ENCODE results near the gene STAG2. TPM values are rescaled to one million over a fixed set of nuclear protein-coding genes. Genes with fewer than 3 reads are reported as not detected.
"Not testable (repeated sequence)": the region's sequence is repeated elsewhere in the genome, so short reads cannot be mapped to it uniquely, and the experiment has no call there.

Gene STAG2
- total RNA-seq, 1 donor from 2014 or later: 70.7 TPM

DNA sequence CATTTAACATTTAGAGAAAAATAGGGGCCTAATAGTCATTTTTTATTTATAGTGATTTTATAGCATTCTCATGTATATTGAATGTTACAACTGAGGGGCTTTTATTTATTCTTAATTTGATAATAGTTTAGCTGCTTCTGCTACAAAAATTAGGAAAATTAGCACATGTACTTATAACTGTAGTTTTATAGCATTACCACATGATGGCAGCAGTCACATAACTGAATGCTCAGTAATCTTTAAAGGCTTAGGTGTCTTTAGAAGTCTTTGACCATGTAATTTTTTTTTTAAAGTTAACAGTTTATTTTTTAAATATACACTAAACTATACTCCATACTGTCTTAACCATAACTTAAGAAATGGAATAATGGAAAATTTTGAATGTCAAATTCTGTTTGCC lies 136.6 kb downstream of the STAG2 start:
- Mint-ChIP-seq H3K36me3 (ENCODE audit: low read depth) (peaks cover 8% of the 10 kb centered on the region), H3K27me3 (ENCODE audit: low read depth) (no peaks in the 10 kb centered on the region), H3K4me1 (no peaks in the 10 kb centered on the region), H3K4me3 (no peak overlapping the region), H3K27ac (ENCODE audit: unreplicated experiment) (no peak overlapping the region), H3K9me3 (no peaks in the 10 kb centered on the region)
- peak; percentile 82 for TF ChIP-seq CTCF (conservative IDR thresholded peaks at IDR 0.05)
- DNase-seq (ENCODE audit: low read depth, low spot score): peak; percentile 9

GRCh38 chrX:124103966-124104365 lies 142.5 kb downstream of the STAG2 start:
- no peak for TF ChIP-seq CTCF (conservative IDR thresholded peaks at IDR 0.05)
- H3K27ac Mint-ChIP-seq (ENCODE audit: unreplicated experiment): no peak overlapping the region
- no peak for DNase-seq (ENCODE audit: low read depth, low spot score)
- peaks cover 18% of the 10 kb centered on the region for H3K36me3 Mint-ChIP-seq (ENCODE audit: low read depth)
- H3K9me3 Mint-ChIP-seq: peaks cover 6% of the 10 kb centered on the region
- no peaks in the 10 kb centered on the region for H3K4me1 Mint-ChIP-seq
- no peaks in the 10 kb centered on the region for H3K27me3 Mint-ChIP-seq (ENCODE audit: low read depth)
- H3K4me3 Mint-ChIP-seq: no peak overlapping the region

- not testable (repeated sequence) for H3K4me1 Mint-ChIP-seq; H3K27ac Mint-ChIP-seq (ENCODE audit: unreplicated experiment); H3K27me3 Mint-ChIP-seq (ENCODE audit: low read depth); DNase-seq (ENCODE audit: low read depth, low spot score); H3K9me3 Mint-ChIP-seq; H3K4me3 Mint-ChIP-seq
- H3K36me3 Mint-ChIP-seq (ENCODE audit: low read depth): peaks cover 20% of the 10 kb centered on the region
Measured at GRCh38 chrX:124104512-124104911, 143.0 kb downstream of the STAG2 start.

GRCh38 chrX:124113621-124114600 lies 152.4 kb downstream of the STAG2 start:
- peak overlapping the region; percentile 4 for H3K27ac Mint-ChIP-seq (ENCODE audit: unreplicated experiment)
- no peak for DNase-seq (ENCODE audit: low read depth, low spot score)
- H3K9me3 Mint-ChIP-seq: peaks cover 18% of the 10 kb centered on the region
- H3K27me3 Mint-ChIP-seq (ENCODE audit: low read depth): no peaks in the 10 kb centered on the region
- peaks cover 19% of the 10 kb centered on the region for H3K4me1 Mint-ChIP-seq
- peak overlapping the region; percentile 38 for H3K4me3 Mint-ChIP-seq
- peaks cover 24% of the 10 kb centered on the region for H3K36me3 Mint-ChIP-seq (ENCODE audit: low read depth)
- no peak for TF ChIP-seq CTCF (conservative IDR thresholded peaks at IDR 0.05)

DNA sequence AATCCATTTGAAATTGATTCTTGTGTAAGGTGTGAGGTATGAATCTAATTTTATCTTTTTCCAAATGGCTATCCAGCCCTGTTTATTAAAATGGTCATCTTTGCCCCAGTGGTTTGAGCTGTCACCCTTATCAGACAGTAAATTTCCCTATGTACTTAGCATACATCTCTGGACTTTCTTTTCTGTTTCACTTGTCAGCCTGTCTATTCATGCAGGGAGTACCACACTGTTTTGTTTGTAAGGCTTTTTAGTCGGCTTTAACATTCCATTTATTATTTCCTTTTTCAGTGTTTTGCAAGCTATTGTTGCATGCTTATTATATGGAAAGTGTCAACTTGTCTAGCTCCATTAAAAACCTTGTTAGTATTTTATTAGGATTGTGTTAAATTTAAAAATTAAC lies 155.8 kb downstream of the STAG2 start:
- Mint-ChIP-seq H3K27ac (ENCODE audit: unreplicated experiment) (no peak overlapping the region), H3K36me3 (ENCODE audit: low read depth) (peaks cover 11% of the 10 kb centered on the region), H3K4me3 (no peak overlapping the region), H3K27me3 (ENCODE audit: low read depth) (no peaks in the 10 kb centered on the region), H3K9me3 (peaks cover 9% of the 10 kb centered on the region), H3K4me1 (peaks cover 31% of the 10 kb centered on the region)
- DNase-seq (ENCODE audit: low read depth, low spot score): no peak
- TF ChIP-seq CTCF (conservative IDR thresholded peaks at IDR 0.05): no peak

DNA sequence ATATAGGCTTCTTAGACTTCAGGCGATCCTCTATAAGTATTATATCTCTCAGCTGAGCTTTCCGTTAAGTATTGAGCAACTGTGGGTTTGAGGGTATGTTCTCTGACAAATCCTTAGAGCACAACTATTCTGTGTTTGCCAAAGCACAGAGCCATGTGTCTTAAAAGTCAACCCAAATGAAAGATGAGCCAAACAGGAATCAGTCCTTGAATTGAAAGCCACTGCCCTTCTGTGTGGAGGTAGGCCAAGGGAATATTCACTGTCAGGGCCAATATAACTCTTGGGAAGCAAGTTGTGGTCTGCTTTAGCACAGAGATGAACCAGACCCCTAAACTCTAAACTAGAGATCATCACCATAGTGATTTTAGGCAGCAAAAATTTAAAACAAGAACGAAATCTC lies 164.0 kb downstream of the STAG2 start:
- peaks cover 15% of the 10 kb centered on the region for H3K9me3 Mint-ChIP-seq
- no peaks in the 10 kb centered on the region for H3K27me3 Mint-ChIP-seq (ENCODE audit: low read depth)
- peaks cover 13% of the 10 kb centered on the region for H3K4me1 Mint-ChIP-seq
- H3K4me3 Mint-ChIP-seq: no peak overlapping the region
- no peak for DNase-seq (ENCODE audit: low read depth, low spot score)
- peaks cover 10% of the 10 kb centered on the region for H3K36me3 Mint-ChIP-seq (ENCODE audit: low read depth)
- no peak overlapping the region for H3K27ac Mint-ChIP-seq (ENCODE audit: unreplicated experiment)
- TF ChIP-seq CTCF (conservative IDR thresholded peaks at IDR 0.05): no peak
